Loucy (cell line): ENCODE data around the gene NAALADL1.

Experiments
- EZH2phosphoT487 ChIP-seq: fragments of 200-600 bp; IDR thresholded peaks from 2 replicates; pipeline ENCODE4 v1.6.1; 2018; ENCODE audit warnings: antibody characterized with exemption, mild to moderate bottlenecking, moderate library complexity, borderline replicate concordance
- TF ChIP-seq, protein P1 (sequence below): fragments of 200-600 bp; sonication (generic); conservative IDR thresholded peaks from 2 replicates; pipeline ENCODE4 v1.5.1; 2014; ENCODE audit warnings: mild to moderate bottlenecking, antibody characterized with exemption, low read length

DNA sequence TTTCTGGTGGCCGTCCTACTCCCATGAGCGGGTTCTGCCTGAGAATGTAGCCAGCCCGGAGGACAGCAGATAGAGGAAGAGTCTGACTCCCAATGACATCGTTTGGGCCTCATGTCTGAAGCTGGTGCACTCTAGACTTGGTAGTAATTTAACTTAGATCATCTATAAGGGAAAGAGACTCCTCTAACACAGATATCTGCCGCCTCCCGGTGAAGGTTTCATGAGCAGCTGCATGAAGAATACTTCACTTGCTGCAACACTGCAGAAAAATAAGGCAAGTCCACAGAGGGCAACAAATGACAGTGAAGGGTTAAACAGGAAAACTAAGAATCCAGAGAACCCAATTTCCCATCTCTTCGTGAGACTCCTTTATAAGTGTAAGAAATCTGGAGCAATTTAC lies 50.3 kb downstream of the NAALADL1 start:
- TF ChIP-seq, protein P1, sequence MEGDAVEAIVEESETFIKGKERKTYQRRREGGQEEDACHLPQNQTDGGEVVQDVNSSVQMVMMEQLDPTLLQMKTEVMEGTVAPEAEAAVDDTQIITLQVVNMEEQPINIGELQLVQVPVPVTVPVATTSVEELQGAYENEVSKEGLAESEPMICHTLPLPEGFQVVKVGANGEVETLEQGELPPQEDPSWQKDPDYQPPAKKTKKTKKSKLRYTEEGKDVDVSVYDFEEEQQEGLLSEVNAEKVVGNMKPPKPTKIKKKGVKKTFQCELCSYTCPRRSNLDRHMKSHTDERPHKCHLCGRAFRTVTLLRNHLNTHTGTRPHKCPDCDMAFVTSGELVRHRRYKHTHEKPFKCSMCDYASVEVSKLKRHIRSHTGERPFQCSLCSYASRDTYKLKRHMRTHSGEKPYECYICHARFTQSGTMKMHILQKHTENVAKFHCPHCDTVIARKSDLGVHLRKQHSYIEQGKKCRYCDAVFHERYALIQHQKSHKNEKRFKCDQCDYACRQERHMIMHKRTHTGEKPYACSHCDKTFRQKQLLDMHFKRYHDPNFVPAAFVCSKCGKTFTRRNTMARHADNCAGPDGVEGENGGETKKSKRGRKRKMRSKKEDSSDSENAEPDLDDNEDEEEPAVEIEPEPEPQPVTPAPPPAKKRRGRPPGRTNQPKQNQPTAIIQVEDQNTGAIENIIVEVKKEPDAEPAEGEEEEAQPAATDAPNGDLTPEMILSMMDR, result no peak
- TF ChIP-seq EZH2phosphoT487, result no peak
